ENCODE data around the gene CTNNA3. TPM values are rescaled to one million over a fixed set of nuclear protein-coding genes. Genes with fewer than 3 reads are reported as not detected.

The CTNNA3 gene
- total RNA-seq, 4 donors from 2014 or later = 1.5 to 9.8 (median 4.3) TPM

DNA sequence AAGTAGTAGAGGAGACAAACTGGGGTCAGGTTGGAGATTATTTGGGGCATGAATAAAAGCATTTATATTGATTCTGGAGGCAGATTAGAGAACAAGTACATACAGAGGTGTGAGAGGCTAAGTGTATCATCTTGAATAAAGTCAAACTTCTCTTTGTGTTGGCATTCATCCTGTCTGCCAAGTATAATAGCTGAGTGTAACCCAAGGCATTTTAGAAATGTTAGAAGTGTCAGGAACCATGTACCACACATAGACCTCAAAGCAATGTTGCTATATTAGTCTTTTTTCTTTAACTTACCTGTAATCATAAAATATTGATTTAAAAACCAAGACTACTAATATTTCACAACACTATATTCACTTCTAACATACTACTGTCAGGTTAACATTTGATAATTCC lies 826.4 kb downstream of the CTNNA3 start:
- no peaks in the 10 kb centered on the region for H3K9me3 ChIP-seq
- H3K27me3 ChIP-seq = no peaks in the 10 kb centered on the region
- intact Hi-C loops (cut with DNase I; ENCODE audit: low total_unique reads) = no loop called here
- no peaks in the 10 kb centered on the region for H3K36me3 ChIP-seq
- H3K4me3 ChIP-seq = no peak overlapping the region
- H3K4me1 ChIP-seq = no peaks in the 10 kb centered on the region
- TF ChIP-seq, protein P1, sequence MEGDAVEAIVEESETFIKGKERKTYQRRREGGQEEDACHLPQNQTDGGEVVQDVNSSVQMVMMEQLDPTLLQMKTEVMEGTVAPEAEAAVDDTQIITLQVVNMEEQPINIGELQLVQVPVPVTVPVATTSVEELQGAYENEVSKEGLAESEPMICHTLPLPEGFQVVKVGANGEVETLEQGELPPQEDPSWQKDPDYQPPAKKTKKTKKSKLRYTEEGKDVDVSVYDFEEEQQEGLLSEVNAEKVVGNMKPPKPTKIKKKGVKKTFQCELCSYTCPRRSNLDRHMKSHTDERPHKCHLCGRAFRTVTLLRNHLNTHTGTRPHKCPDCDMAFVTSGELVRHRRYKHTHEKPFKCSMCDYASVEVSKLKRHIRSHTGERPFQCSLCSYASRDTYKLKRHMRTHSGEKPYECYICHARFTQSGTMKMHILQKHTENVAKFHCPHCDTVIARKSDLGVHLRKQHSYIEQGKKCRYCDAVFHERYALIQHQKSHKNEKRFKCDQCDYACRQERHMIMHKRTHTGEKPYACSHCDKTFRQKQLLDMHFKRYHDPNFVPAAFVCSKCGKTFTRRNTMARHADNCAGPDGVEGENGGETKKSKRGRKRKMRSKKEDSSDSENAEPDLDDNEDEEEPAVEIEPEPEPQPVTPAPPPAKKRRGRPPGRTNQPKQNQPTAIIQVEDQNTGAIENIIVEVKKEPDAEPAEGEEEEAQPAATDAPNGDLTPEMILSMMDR (IDR thresholded peaks at IDR 0.05) = no peak
- no peak for TF ChIP-seq POLR2A (IDR thresholded peaks at IDR 0.05)
- H3K27ac ChIP-seq = no peak overlapping the region
- DNase-seq = no peak

DNA sequence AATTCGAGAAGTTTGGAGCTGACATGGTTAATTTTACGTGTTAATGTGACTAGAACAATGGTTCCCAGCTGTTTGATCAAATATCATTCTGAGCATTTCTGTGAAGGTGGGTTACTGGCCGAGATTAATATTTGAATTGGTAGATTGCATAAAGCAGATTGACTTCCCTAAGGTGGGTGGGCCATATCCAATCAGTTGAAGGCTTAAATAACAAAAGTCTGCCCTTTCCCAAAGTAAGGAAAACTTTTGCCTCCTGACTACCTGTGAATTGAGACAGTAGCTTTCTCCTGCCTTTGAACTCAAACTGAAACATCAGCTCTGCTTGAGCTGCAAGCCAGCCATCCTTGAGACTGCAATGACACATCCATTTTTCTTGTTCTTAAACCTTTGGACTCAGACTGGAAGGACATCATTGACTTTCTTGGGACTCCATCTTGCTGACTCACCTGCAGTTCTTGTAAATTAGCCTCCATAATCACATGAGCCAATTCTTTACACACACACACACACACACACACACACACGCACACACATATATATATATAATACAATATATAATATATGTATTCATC lies 833.2 kb downstream of the CTNNA3 start:
- no peaks in the 10 kb centered on the region for H3K9me3 ChIP-seq
- TF ChIP-seq, protein P1 (IDR thresholded peaks at IDR 0.05) = no peak
- H3K27me3 ChIP-seq = no peaks in the 10 kb centered on the region
- intact Hi-C loops (cut with DNase I; ENCODE audit: low total_unique reads) = no loop called here
- no peak overlapping the region for H3K27ac ChIP-seq
- no peak for DNase-seq
- no peaks in the 10 kb centered on the region for H3K4me1 ChIP-seq
- H3K36me3 ChIP-seq = no peaks in the 10 kb centered on the region
- H3K4me3 ChIP-seq = no peak overlapping the region

DNA sequence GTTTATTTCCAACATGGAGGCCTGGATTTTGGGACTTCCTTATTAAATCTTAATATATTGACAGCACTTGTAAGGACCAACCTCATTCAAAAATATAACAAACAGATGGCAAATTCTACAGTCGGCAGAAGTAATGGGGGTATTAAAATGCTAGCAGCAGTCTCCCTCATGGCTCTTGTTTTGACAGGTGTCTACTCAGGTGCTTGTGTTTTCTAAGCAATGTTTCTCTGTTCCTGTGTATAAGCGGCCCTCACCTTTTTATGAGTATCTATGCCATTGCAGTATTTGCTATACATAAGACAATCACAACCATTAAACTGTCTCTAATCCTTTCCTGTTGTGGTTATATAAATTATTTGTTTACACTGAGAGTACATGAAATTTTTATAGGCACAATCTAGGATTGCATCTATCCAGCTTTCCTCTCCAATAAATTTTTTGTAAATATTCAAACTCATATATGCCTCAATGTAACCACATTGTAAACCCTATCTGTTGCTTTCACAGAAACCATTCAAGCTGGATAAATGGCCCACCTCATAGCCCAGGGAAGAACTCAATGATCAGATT lies 835.5 kb downstream of the CTNNA3 start:
- intact Hi-C loops (cut with DNase I; ENCODE audit: low total_unique reads) = no loop called here
- no peaks in the 10 kb centered on the region for H3K27me3 ChIP-seq

DNA sequence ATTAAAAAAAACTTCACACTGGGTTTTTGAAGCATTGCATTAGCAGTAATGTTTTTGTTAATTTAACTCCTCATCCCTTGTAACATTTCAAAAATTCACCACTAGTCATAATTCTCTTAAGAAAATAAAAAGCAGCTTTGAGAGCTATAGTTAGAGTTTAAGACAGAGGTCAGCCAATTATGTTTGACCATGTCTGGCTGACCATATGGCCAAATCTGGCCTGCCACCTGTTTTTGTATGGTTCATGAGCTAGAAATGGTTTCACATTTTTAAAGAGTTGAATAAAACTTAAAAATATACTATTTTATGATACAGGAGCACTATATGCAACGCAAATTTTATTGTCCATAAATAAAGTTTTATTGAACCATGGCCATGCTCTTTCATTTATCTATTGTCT lies 843.2 kb downstream of the CTNNA3 start:
- no peak for TF ChIP-seq POLR2A (IDR thresholded peaks at IDR 0.05)
- TF ChIP-seq, protein P1 (IDR thresholded peaks at IDR 0.05) = no peak
- H3K9me3 ChIP-seq = no peaks in the 10 kb centered on the region
- no peak for DNase-seq

More for the DNA sequence above, 835.5 kb downstream of the CTNNA3 start:
- TF ChIP-seq, protein P1 (IDR thresholded peaks at IDR 0.05) = no peak
- no peak for TF ChIP-seq POLR2A (IDR thresholded peaks at IDR 0.05)
- Histone ChIP-seq H3K36me3 (no peaks in the 10 kb centered on the region), H3K4me3 (no peak overlapping the region), H3K9me3 (no peaks in the 10 kb centered on the region), H3K4me1 (no peaks in the 10 kb centered on the region), H3K27ac (no peak overlapping the region)
- DNase-seq = no peak

DNA sequence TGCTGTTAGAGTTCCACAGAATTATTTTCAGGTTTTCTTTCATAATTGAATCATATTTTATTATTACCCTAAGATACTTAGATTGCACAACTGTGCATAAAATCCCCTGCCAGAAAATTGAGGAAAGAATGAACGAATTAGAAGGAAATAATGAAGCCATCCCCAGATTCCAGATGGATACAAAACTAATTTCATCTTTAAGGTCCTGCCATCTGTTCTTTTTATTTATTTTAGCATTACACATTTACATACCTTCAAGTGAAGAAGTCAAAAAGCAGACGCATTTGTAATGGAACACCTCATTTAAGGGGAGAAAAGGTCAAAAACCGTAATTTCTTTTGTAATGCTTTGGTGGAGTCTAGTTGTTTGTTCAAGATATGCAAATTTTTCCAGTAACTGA lies 847.1 kb downstream of the CTNNA3 start:
- TF ChIP-seq, protein P1 (IDR thresholded peaks at IDR 0.05) = no peak
- TF ChIP-seq POLR2A (IDR thresholded peaks at IDR 0.05) = no peak
- no peaks in the 10 kb centered on the region for H3K36me3 ChIP-seq
- H3K9me3 ChIP-seq = no peaks in the 10 kb centered on the region
- no peak for DNase-seq
- H3K4me3 ChIP-seq = no peak overlapping the region
- intact Hi-C loops (cut with DNase I; ENCODE audit: low total_unique reads) = no loop called here
- no peaks in the 10 kb centered on the region for H3K27me3 ChIP-seq
- H3K27ac ChIP-seq = no peak overlapping the region
- H3K4me1 ChIP-seq = no peaks in the 10 kb centered on the region

More for the DNA sequence above, 843.2 kb downstream of the CTNNA3 start:
- intact Hi-C loops (cut with DNase I; ENCODE audit: low total_unique reads) = no loop called here
- H3K4me3 ChIP-seq = no peak overlapping the region
- H3K4me1 ChIP-seq = no peaks in the 10 kb centered on the region
- H3K36me3 ChIP-seq = no peaks in the 10 kb centered on the region
- H3K27ac ChIP-seq = no peak overlapping the region
- H3K27me3 ChIP-seq = no peaks in the 10 kb centered on the region

Measured in uterus (tissue), 4 donors.